WTC11 (cell line): ENCODE measurements around the gene SMAD5.

Experiments
- CBFB ChIP-seq: sonication (generic); formaldehyde crosslinking; IDR thresholded peaks from 2 replicates; pipeline ENCODE4 v1.8.1; 2022; ENCODE audit warnings: mild to moderate bottlenecking, low read depth, missing genetic modification reagents
- TF ChIP-seq, protein P1 (sequence below): sonication (generic); formaldehyde crosslinking; IDR thresholded peaks from 2 replicates; pipeline ENCODE4 v1.8.0; 2023; ENCODE audit warnings: missing genetic modification reagents, mild to moderate bottlenecking, borderline replicate concordance

GRCh38 chr5:136159457-136159856 is 26.8 kb downstream of the SMAD5 start:
- TF ChIP-seq, protein P1, sequence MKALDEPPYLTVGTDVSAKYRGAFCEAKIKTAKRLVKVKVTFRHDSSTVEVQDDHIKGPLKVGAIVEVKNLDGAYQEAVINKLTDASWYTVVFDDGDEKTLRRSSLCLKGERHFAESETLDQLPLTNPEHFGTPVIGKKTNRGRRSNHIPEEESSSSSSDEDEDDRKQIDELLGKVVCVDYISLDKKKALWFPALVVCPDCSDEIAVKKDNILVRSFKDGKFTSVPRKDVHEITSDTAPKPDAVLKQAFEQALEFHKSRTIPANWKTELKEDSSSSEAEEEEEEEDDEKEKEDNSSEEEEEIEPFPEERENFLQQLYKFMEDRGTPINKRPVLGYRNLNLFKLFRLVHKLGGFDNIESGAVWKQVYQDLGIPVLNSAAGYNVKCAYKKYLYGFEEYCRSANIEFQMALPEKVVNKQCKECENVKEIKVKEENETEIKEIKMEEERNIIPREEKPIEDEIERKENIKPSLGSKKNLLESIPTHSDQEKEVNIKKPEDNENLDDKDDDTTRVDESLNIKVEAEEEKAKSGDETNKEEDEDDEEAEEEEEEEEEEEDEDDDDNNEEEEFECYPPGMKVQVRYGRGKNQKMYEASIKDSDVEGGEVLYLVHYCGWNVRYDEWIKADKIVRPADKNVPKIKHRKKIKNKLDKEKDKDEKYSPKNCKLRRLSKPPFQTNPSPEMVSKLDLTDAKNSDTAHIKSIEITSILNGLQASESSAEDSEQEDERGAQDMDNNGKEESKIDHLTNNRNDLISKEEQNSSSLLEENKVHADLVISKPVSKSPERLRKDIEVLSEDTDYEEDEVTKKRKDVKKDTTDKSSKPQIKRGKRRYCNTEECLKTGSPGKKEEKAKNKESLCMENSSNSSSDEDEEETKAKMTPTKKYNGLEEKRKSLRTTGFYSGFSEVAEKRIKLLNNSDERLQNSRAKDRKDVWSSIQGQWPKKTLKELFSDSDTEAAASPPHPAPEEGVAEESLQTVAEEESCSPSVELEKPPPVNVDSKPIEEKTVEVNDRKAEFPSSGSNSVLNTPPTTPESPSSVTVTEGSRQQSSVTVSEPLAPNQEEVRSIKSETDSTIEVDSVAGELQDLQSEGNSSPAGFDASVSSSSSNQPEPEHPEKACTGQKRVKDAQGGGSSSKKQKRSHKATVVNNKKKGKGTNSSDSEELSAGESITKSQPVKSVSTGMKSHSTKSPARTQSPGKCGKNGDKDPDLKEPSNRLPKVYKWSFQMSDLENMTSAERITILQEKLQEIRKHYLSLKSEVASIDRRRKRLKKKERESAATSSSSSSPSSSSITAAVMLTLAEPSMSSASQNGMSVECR (CRISPR knock-in tag), result no peak
- no peak for TF ChIP-seq CBFB (CRISPR knock-in tag)
